IMR-90 (cell line): Measurements from ENCODE around the gene PKP4. TPM values are rescaled to one million over a fixed set of nuclear protein-coding genes. Genes with fewer than 3 reads are reported as not detected.
"Not testable (repeated sequence)": the region's sequence is repeated elsewhere in the genome, so short reads cannot be mapped to it uniquely, and the experiment has no call there.

Experiments
- ATAC-seq: fragments of 200-7000 bp; cut with Tn5 transposase; 2 replicates; pipeline ENCODE4 v1.9.1; 2020; ENCODE audit warnings: low read depth, mild to moderate bottlenecking, moderate library complexity
- BruUV-seq: library from RNA; stranded (reverse); fragments of 400-500 nt; replicated peaks from 2 replicates; lab custom pipeline; 2021; lab: Mats Ljungman, UMichigan
- CTCF ChIA-PET: fragments of 300-600 bp; formaldehyde crosslinking; extraction: SDS; loops from one replicate; lab custom pipeline; 2021; ENCODE audit warnings: antibody characterized with exemption; lab: Yijun Ruan, JAX
- POLR2A ChIA-PET: fragments of 300-600 bp; sonication (Branson Sonifier 250); formaldehyde crosslinking; loops from one replicate; lab custom pipeline; 2022; ENCODE audit warnings: antibody characterized with exemption; ENCODE audit not compliant: unreplicated experiment; lab: Charles Lee
- DNase-seq: peaks from one replicate; pipeline ENCODE4 v3.0.0; 2013
- H2AFZ ChIP-seq: replicated peaks from 2 replicates; pipeline ENCODE3; 2013; ENCODE audit warnings: low read length, mild to moderate bottlenecking; ENCODE audit not compliant: poor library complexity
- H2AK5ac ChIP-seq: 2 replicates; pipeline ENCODE4 v1.6.1; 2013; ENCODE audit warnings: low read depth, low read length, inconsistent platforms
- H2AK9ac ChIP-seq: replicated peaks from 2 replicates; pipeline ENCODE3; 2013; ENCODE audit warnings: mild to moderate bottlenecking, low read depth, low read length, moderate library complexity; ENCODE audit not compliant: poor library complexity
- H2BK120ac ChIP-seq: 2 replicates; pipeline ENCODE4 v1.6.1; 2013; ENCODE audit warnings: low read depth, low read length, inconsistent platforms
- H2BK15ac ChIP-seq: 3 replicates; pipeline ENCODE4 v1.6.1; 2013; ENCODE audit warnings: low read depth, low read length, inconsistent platforms
- H2BK20ac ChIP-seq: 2 replicates; pipeline ENCODE4 v1.6.1; 2013; ENCODE audit warnings: low read depth, mild to moderate bottlenecking, inconsistent platforms, low read length, moderate library complexity
- H2BK5ac ChIP-seq: 2 replicates; pipeline ENCODE4 v1.6.1; 2013; ENCODE audit warnings: mild to moderate bottlenecking, low read depth, low read length, inconsistent platforms; ENCODE audit not compliant: poor library complexity, severe bottlenecking
- H3K14ac ChIP-seq: replicated peaks from 2 replicates; pipeline ENCODE4 v1.6.1; 2013; ENCODE audit warnings: low read depth, low read length, inconsistent platforms
- H3K18ac ChIP-seq: 2 replicates; pipeline ENCODE4 v1.6.1; 2013; ENCODE audit warnings: low read depth, low read length, control low read depth
- H3K23ac ChIP-seq: 2 replicates; pipeline ENCODE4 v1.6.1; 2013; ENCODE audit warnings: low read depth, low read length, inconsistent platforms
- H3K27ac ChIP-seq: 2 replicates; pipeline ENCODE4 v1.5.1; 2013; ENCODE audit warnings: mild to moderate bottlenecking, control low read depth, low read length; ENCODE audit not compliant: insufficient read depth
- H3K27me3 ChIP-seq: 2 replicates; pipeline ENCODE4 v1.6.1; 2013; ENCODE audit warnings: low read length; ENCODE audit not compliant: control insufficient read depth, insufficient read depth
- H3K36me3 ChIP-seq: 2 replicates; pipeline ENCODE4 v1.6.1; 2013; ENCODE audit warnings: low read length, mixed read lengths; ENCODE audit not compliant: control insufficient read depth, insufficient read depth
- H3K4ac ChIP-seq: 2 replicates; pipeline ENCODE4 v1.6.1; 2013; ENCODE audit warnings: low read depth, low read length, inconsistent platforms
- H3K4me1 ChIP-seq: 2 replicates; pipeline ENCODE4 v1.6.1; 2013; ENCODE audit warnings: low read length, mixed read lengths; ENCODE audit not compliant: control insufficient read depth, insufficient read depth
- H3K4me2 ChIP-seq: 2 replicates; pipeline ENCODE4 v1.6.1; 2013; ENCODE audit warnings: low read depth, mild to moderate bottlenecking, control low read depth, low read length, moderate library complexity
- H3K4me3 ChIP-seq: 2 replicates; pipeline ENCODE4 v1.5.1; 2013; ENCODE audit warnings: low read depth, mild to moderate bottlenecking, control low read depth, low read length, moderate library complexity; ENCODE audit not compliant: insufficient read depth
- H3K56ac ChIP-seq: 2 replicates; pipeline ENCODE4 v1.6.1; 2013; ENCODE audit warnings: low read length, inconsistent platforms; ENCODE audit not compliant: insufficient read depth; ENCODE audit errors: extremely low read depth
- H3K79me1 ChIP-seq, 2 experiments: 2 replicates each; pipeline ENCODE4 v1.6.1; 2013; ENCODE audit warnings: low read length in 2 of 2, inconsistent platforms in 1 of 2, low read depth in 1 of 2
- H3K9ac ChIP-seq: 2 replicates; pipeline ENCODE4 v1.6.1; 2013; ENCODE audit warnings: low read depth, low read length, control low read depth
- H3K9me1 ChIP-seq: 2 replicates; pipeline ENCODE4 v1.6.1; 2013; ENCODE audit warnings: low read length, inconsistent platforms; ENCODE audit not compliant: insufficient read depth
- H3K9me3 ChIP-seq: 2 replicates; pipeline ENCODE4 v1.6.1; 2013; ENCODE audit warnings: low read length; ENCODE audit not compliant: control insufficient read depth, insufficient read depth
- H4K20me1 ChIP-seq: 2 replicates; pipeline ENCODE4 v1.6.1; 2013; ENCODE audit warnings: low read length, inconsistent platforms; ENCODE audit not compliant: insufficient read depth
- H4K5ac ChIP-seq: 2 replicates; pipeline ENCODE4 v1.6.1; 2013; ENCODE audit warnings: mild to moderate bottlenecking, low read depth, low read length, control low read depth
- H4K8ac ChIP-seq, 2 experiments: 2 replicates each; pipeline ENCODE4 v1.6.1; 2013; ENCODE audit warnings: low read depth in 2 of 2, low read length in 2 of 2, control low read depth in 1 of 2, inconsistent platforms in 1 of 2
- H4K91ac ChIP-seq: 2 replicates; pipeline ENCODE4 v1.6.1; 2013; ENCODE audit warnings: low read depth, low read length, inconsistent platforms; ENCODE audit not compliant: insufficient read depth
- CEBPB ChIP-seq: IDR thresholded peaks from 2 replicates; pipeline ENCODE4 v1.6.1; 2012; ENCODE audit warnings: low read depth, low read length, improper control_type of control experiment
- MAFK ChIP-seq: IDR thresholded peaks from 2 replicates; pipeline ENCODE4 v1.6.1; 2012; ENCODE audit warnings: low read depth, low read length, improper control_type of control experiment
- MXI1 ChIP-seq: IDR thresholded peaks from 2 replicates; pipeline ENCODE4 v1.6.1; 2012; ENCODE audit warnings: low read depth, mild to moderate bottlenecking, low read length, moderate library complexity, borderline replicate concordance
- POLR2A ChIP-seq: IDR thresholded peaks from 2 replicates; pipeline ENCODE4 v1.6.1; 2012; ENCODE audit warnings: mild to moderate bottlenecking, low read depth, low read length
- WGBS, 2 experiments: methylation state at CpG; one replicate each; pipeline versions ENCODE4 v1.1.5 to v1.1.7; 2013; ENCODE audit warnings: missing lambda C conversion rate in 2 of 2; ENCODE audit not compliant: insufficient read length in 1 of 2; ENCODE audit errors: extremely low coverage in 2 of 2; 5-methylcytosine and 5-hydroxymethylcytosine counted together
- dilution Hi-C: fragments of 300-500 bp; cut with HindIII; formaldehyde crosslinking; loops from one replicate; pipeline ENCODE4 v1.14.3; 2018; ENCODE audit warnings: low sequenced_read_pairs; ENCODE audit not compliant: unreplicated experiment
- in situ Hi-C: fragments of 300-500 bp; cut with MboI; formaldehyde crosslinking; loops from 3 replicates; pipeline ENCODE4 v1.14.3; 2019; ENCODE audit warnings: low sequenced_read_pairs, inconsistent platforms, mixed read lengths
- intact Hi-C: fragments of 100-400 bp; cut with micrococcal nuclease; formaldehyde crosslinking; loops from 2 replicates; pipeline ENCODE4 v1.10.0; 2022
- polyA plus RNA-seq, 3 experiments: library from polyadenylated mRNA; depleted of rRNA; stranded (reverse); fragments of >200 nt; gene quantifications; 2 replicates each; pipeline ENCODE4 v1.2.3, GENCODE V29; 2012; ENCODE audit warnings: low replicate concordance in 1 of 3
- total RNA-seq: library from RNA; depleted of rRNA; stranded (reverse); fragments of >200 nt; gene quantifications from 2 replicates; pipeline ENCODE4 v1.2.3, GENCODE V29; 2012
- TF ChIP-seq, protein P1 (sequence below): fragments of 150-350 bp; IDR thresholded peaks from 2 replicates; pipeline ENCODE4 v1.6.1; 2016; ENCODE audit warnings: low read depth, mild to moderate bottlenecking, low read length, moderate library complexity, borderline replicate concordance

The PKP4 gene
- total and polyA plus RNA-seq, 2 of the 4 experiments (the other 2 are of a cell fraction) = 20.1 to 37.8 TPM

DNA sequence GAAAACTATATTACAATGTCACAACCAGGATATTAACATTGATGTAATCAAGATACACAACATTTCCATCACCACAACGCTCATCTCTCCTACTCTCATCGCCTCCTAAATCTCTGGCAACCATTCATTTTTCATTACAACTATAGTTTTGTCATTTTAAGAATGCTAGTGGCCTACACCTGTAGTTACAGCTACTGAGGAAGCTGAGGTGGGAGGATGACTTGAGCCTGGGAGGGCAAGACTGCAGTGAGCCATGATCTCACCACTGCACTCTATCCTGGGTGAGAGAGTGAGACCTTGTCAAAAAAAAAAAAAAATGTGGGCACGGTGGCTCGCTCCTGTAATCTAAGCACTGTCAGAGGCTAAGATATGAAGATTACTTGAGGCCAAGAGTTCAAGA, 10.5 kb downstream of the PKP4 start (continued):
- TF ChIP-seq, protein P1, sequence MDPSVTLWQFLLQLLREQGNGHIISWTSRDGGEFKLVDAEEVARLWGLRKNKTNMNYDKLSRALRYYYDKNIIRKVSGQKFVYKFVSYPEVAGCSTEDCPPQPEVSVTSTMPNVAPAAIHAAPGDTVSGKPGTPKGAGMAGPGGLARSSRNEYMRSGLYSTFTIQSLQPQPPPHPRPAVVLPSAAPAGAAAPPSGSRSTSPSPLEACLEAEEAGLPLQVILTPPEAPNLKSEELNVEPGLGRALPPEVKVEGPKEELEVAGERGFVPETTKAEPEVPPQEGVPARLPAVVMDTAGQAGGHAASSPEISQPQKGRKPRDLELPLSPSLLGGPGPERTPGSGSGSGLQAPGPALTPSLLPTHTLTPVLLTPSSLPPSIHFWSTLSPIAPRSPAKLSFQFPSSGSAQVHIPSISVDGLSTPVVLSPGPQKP = no peak
- no peak for TF ChIP-seq MXI1
- TF ChIP-seq MAFK = no peak
- TF ChIP-seq CEBPB = no peak
- TF ChIP-seq POLR2A = no peak

- BruUV-seq, intact Hi-C loops, dilution Hi-C loops, H3K9me3 ChIP-seq, H3K23ac ChIP-seq, H3K4me3 ChIP-seq, H3K27ac ChIP-seq, H3K9me1 ChIP-seq, H3K14ac ChIP-seq, H2AK5ac ChIP-seq, H3K27me3 ChIP-seq, H2BK120ac ChIP-seq, ATAC-seq, H4K20me1 ChIP-seq, H3K4me1 ChIP-seq, H3K18ac ChIP-seq, in situ Hi-C loops, H4K8ac ChIP-seq, H2BK15ac ChIP-seq, H3K56ac ChIP-seq, H4K5ac ChIP-seq, H3K4ac ChIP-seq, H4K91ac ChIP-seq, H3K36me3 ChIP-seq, H3K4me2 ChIP-seq, H2AK9ac ChIP-seq, H3K9ac ChIP-seq, H2BK20ac ChIP-seq, H2BK5ac ChIP-seq, DNase-seq, H2AFZ ChIP-seq, POLR2A ChIA-PET: not testable (repeated sequence)
- WGBS, 2 experiments = no CpG with 5 or more reads among the region's 3 CpGs
- CTCF ChIA-PET = interaction anchor here (2.2 kb wide), 1 partner anchor 15 kb away, joined by 7 read pairs; no protein-coding TSS in a partner anchor
- H3K79me1 ChIP-seq = peaks cover 18 to 21% of the 10 kb centered on the region in 2 experiments
These were observed 16.1 kb downstream of the PKP4 start for GRCh38 chr2:158472829-158473228.

- H4K91ac ChIP-seq, H3K36me3 ChIP-seq, intact Hi-C loops, H4K20me1 ChIP-seq, H3K27ac ChIP-seq, H2AK9ac ChIP-seq, H3K9me1 ChIP-seq, H4K5ac ChIP-seq, H3K4me1 ChIP-seq, H3K56ac ChIP-seq, H2BK15ac ChIP-seq, H3K4me2 ChIP-seq, H3K4ac ChIP-seq, H3K9me3 ChIP-seq, BruUV-seq, H3K14ac ChIP-seq, H4K8ac ChIP-seq, H2BK20ac ChIP-seq, H2BK5ac ChIP-seq, DNase-seq, ATAC-seq, H3K23ac ChIP-seq, in situ Hi-C loops, dilution Hi-C loops, H3K18ac ChIP-seq, H3K4me3 ChIP-seq, H3K27me3 ChIP-seq, H2AFZ ChIP-seq, H3K9ac ChIP-seq, H2AK5ac ChIP-seq, POLR2A ChIA-PET, H2BK120ac ChIP-seq: not testable (repeated sequence)
- CTCF ChIA-PET = interaction anchor here (0.6 to 2.2 kb wide), 2 partner anchors 16 to 652 kb away, joined by 3 to 7 read pairs; no protein-coding TSS in a partner anchor
- peaks cover 18 to 21% of the 10 kb centered on the region in 2 experiments for H3K79me1 ChIP-seq
- no CpG with 5 or more reads among the region's 3 CpGs for WGBS, 2 experiments
These were observed 16.5 kb downstream of the PKP4 start for GRCh38 chr2:158473300-158473699.
